Measurements from ENCODE around the gene FAM131B.

FAM131B gene

DNA sequence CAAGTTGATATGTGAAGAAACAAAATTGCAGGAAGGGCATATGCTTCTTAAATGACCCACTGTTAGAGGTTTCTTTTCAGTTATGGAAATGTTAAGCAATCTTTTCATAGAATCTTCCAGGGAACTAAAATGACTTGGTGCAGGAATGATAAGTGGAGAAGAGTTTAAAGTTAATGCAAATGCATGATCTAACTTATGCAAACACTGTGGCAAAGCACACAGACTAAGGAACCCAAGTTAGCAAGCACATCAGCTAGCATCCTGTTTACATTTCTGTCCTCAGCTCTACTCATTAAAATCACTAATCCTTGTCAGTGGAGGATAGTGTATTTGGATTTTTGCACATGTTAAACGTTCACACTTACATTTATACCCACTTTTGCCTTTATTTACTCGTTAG, 37.3 kb downstream of the FAM131B start:
- no peak for DNase-seq (ENCODE audit: low read depth in 2 of 2, low spot score in 1 of 2)

- no peak for DNase-seq (ENCODE audit: low read depth in 2 of 2, low spot score in 1 of 2)
Measured at GRCh38 chr7:143323653-143324052, 38.9 kb downstream of the FAM131B start.

DNA sequence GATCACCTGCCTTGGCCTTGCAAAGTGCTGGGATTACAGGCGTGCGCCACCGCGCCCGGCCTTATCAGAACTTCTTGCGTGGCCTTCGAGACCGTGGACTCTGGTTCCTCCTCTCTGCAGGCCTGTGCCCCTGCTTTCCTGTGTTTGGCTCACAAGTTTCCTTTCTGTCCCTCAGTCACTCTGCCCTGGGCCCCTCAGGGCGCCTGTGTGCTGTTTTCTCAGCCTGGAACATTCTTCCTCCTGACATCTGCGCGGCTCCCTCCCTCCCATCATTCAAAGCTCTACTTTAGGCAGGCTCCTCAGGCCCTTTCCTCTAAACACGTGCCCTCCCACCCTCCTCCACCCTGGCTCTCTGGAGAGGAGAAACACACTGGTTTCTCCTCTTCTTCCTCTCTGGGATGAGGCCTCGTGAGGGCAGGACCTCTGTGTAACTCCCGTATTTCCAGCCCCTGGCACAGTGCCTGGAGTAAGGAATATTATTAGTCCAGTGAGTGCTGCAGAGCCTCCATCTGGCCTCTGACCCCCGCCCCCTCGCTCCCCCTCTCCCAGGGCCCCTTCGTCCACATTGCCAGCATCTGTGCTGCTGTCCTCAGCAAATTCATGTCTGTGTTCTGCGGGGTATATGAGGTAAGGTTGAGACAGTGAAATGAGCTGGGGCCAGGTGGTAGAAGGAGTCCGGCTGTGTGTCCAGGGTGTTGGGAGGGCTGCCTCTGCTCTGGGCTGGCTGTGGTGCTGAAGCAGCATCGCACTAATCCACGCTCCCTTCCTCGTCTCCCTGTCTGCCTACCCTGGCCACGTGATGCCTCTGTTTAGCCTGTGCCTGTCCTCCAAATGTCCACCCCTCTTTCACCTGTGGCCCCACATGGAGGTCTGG, 39.5 kb downstream of the FAM131B start:
- DNase-seq (ENCODE audit: low read depth in 2 of 2, low spot score in 1 of 2): no peak

GRCh38 chr7:143321734-143322133, 40.8 kb downstream of the FAM131B start:
- no peak for DNase-seq (ENCODE audit: low read depth in 2 of 2, low spot score in 1 of 2)

DNA sequence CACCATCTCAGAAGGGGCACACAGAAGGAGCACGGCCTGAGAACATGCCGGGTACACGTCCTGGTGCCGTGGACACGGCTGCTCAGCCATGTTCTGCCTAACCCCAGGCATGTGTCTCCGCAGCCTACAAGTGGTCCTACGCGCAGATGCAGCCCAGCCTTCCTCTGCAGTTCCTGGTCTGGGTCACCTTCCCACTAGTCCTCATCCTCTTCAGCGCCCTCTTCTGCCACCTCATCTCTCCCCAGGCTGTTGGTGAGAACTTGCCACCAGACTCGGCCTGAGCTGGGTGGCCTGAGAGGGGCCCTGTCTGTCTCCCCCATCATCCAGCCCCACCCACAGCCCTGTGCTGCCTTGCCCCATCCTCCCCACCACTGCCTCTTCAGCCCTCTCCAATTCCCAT, 41.3 kb downstream of the FAM131B start:
- DNase-seq (ENCODE audit: low read depth in 2 of 2, low spot score in 1 of 2): no peak

DNA sequence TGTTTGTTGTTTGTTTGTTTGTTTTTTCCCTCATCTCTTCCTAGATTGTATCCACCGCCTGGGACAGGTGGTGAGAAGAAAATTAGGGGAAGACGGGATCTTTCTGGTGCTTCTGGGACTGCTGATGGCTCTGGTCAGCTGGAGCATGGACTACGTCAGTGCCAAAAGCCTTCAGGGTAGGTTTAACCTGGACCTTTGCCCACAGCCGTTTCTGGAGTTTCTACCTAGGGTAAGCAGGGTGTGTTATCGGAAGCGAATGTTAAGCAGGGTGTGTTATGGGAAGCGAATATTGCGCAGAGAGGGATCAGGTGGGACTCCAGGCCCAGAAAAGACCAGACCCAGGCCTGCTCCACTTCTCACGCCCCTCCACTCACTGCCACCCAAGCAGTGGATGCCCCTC, 41.9 kb downstream of the FAM131B start:
- no peak for DNase-seq (ENCODE audit: low read depth in 2 of 2, low spot score in 1 of 2)

- DNase-seq (ENCODE audit: low read depth in 2 of 2, low spot score in 1 of 2): no peak
Measured at GRCh38 chr7:143318661-143319060, 43.9 kb downstream of the FAM131B start.

- no peak for DNase-seq (ENCODE audit: low read depth in 2 of 2, low spot score in 1 of 2)
Measured at GRCh38 chr7:143316492-143316891, 46.0 kb downstream of the FAM131B start.

DNA sequence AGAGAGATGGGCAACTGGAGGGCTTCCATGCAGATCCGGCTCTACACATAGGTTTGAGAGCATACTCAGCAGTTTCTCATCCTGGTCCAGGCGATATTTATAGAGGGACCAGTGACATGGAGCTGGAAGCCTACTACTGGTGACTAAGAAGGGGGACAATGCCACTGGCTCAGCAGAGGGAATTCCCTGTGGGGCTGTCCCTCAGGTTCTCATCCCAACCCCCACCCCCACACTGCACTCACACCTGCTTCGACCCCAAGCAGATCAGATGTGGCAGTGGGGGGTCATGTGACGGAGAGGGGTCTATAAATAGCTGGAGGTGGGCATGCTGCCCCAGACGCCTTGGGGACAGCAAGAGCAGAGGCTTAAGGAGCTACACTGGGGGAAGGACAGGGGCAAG, 46.7 kb downstream of the FAM131B start, which contains the start of gene CLCN1:
CLCN1 (plus strand) TSS at position 336 of the 400 bp plus-strand sequence. CDS start 102 bp downstream, outside the sequence.
- DNase-seq (ENCODE audit: low read depth in 2 of 2, low spot score in 1 of 2): no peak

GRCh38 chr7:143314127-143314526, 48.4 kb downstream of the FAM131B start:
- no peak for DNase-seq (ENCODE audit: low read depth in 2 of 2, low spot score in 1 of 2)

GRCh38 chr7:143308632-143309031, 53.9 kb downstream of the FAM131B start:
- DNase-seq (ENCODE audit: low read depth in 2 of 2, low spot score in 1 of 2): no peak

- peak; percentile 34 to 60 for DNase-seq (ENCODE audit: low read depth in 2 of 2, low spot score in 1 of 2)
Measured at GRCh38 chr7:143305423-143306070, 57.0 kb downstream of the FAM131B start.

DNA sequence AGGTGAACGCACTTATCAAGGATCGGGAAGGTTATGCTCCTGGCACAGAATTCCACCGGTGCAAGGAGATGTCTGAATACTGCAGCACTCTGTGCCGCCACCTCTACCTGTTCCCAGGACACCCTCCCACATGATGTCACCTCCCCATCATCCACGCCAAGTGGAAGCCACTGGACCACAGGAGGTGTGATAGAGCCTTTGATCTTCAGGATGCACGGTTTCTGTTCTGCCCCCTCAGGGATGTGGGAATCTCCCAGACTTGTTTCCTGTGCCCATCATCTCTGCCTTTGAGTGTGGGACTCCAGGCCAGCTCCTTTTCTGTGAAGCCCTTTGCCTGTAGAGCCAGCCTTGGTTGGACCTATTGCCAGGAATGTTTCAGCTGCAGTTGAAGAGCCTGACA, 57.6 kb downstream of the FAM131B start:
- no peak for DNase-seq (ENCODE audit: low read depth in 2 of 2, low spot score in 1 of 2)

DNA sequence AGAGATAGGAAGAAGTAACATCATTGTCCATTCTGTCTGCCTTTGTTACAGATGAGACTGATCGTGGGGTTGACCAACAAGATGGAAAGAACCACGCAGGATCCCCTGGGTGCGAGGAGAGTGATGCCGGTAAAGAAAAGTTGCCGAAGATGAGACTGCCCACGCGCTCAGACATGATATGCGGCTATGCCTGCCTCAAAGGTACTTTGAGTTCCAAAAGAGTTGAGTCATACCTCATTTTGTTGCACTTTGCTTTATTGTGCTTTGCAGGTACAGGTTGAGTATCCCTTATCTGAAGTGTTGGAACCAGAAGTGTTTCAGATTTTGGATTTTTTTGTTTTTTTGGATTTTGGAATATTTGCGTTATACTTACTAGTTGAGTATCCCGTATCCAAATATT, 58.8 kb downstream of the FAM131B start:
- DNase-seq (ENCODE audit: low read depth in 2 of 2, low spot score in 1 of 2): no peak
